ENCODE measurements around the gene ANO3. TPM values are rescaled to one million over a fixed set of nuclear protein-coding genes. Genes with fewer than 3 reads are reported as not detected.

ANO3 gene
- total and polyA plus RNA-seq, 2 of the 4 experiments (the other 2 are of a cell fraction): 0.02 to 0.18 TPM

DNA sequence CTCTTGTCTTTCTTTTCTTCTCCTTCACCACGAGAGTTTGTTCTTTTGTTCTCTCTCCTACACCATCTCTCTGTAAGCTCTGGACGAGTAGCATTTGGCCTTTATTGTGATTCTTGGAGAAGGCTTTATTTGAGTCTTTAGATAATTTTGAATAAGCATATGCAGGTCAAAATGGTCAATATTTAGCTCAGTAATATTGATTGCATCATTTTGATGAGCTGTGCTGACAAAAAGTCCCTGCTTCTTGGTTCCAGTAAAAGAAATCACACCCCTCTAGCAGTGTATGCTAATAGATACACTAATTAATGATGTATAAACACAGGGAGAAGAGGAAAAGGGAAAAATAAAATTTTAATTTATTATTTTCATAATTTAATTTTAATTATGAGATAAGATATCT, 266.0 kb downstream of the ANO3 start:
- CTCF ChIA-PET: no interaction called here
- Histone ChIP-seq H2AK9ac (replicated peaks; ENCODE audit: low read depth, low read length, poor library complexity) (no peak overlapping the region), H4K5ac (ENCODE audit: low read depth, low read length) (no peak overlapping the region), H2AFZ (replicated peaks; ENCODE audit: low read length, poor library complexity) (no peak overlapping the region), H3K56ac (ENCODE audit: extremely low read depth, insufficient read depth, low read length) (no peak overlapping the region), H3K79me1 (ENCODE audit: low read depth in 1 of 2, low read length in 2 of 2) (no peaks in the 10 kb centered on the region), H3K4me1 (ENCODE audit: control insufficient read depth, insufficient read depth, low read length) (no peaks in the 10 kb centered on the region), H4K91ac (ENCODE audit: insufficient read depth, low read depth, low read length) (no peak overlapping the region), H2BK20ac (ENCODE audit: low read depth, low read length) (no peak overlapping the region), H3K9me1 (ENCODE audit: insufficient read depth, low read length) (no peaks in the 10 kb centered on the region), H3K27me3 (ENCODE audit: control insufficient read depth, insufficient read depth, low read length) (no peaks in the 10 kb centered on the region), H3K9me3 (ENCODE audit: control insufficient read depth, insufficient read depth, low read length) (no peaks in the 10 kb centered on the region), H2BK120ac (ENCODE audit: low read depth, low read length) (no peak overlapping the region), H3K4ac (ENCODE audit: low read depth, low read length) (no peak overlapping the region), H3K18ac (ENCODE audit: low read depth, low read length) (no peak overlapping the region), H4K20me1 (ENCODE audit: insufficient read depth, low read length) (no peaks in the 10 kb centered on the region), H2BK5ac (ENCODE audit: low read depth, low read length, poor library complexity, severe bottlenecking) (no peak overlapping the region), H2AK5ac (ENCODE audit: low read depth, low read length) (no peak overlapping the region), H3K23ac (ENCODE audit: low read depth, low read length) (no peak overlapping the region), H3K4me2 (ENCODE audit: low read depth, low read length) (no peak overlapping the region), H3K36me3 (ENCODE audit: control insufficient read depth, insufficient read depth, low read length) (no peaks in the 10 kb centered on the region), H3K27ac (ENCODE audit: insufficient read depth, low read length) (no peak overlapping the region), H3K14ac (replicated peaks; ENCODE audit: low read depth, low read length) (no peak overlapping the region), H3K4me3 (ENCODE audit: insufficient read depth, low read depth, low read length) (no peak overlapping the region), H4K8ac (ENCODE audit: low read depth in 2 of 2, low read length in 2 of 2) (no peak overlapping the region), H3K9ac (ENCODE audit: low read depth, low read length) (no peak overlapping the region), H2BK15ac (ENCODE audit: low read depth, low read length) (no peak overlapping the region)
- intact Hi-C loops (cut with micrococcal nuclease) (no loop called here), in situ Hi-C loops (cut with MboI; ENCODE audit: low sequenced_read_pairs) (no loop called here), dilution Hi-C loops (cut with HindIII; ENCODE audit: low sequenced_read_pairs, unreplicated experiment) (no loop called here)
- WGBS, 2 experiments (ENCODE audit: extremely low coverage in 2 of 2, insufficient read length in 1 of 2): no CpG with 5 or more reads among the region's 2 CpGs
- DNase-seq (no peak), ATAC-seq (ENCODE audit: low read depth) (no peak)
- POLR2A ChIA-PET (ENCODE audit: unreplicated experiment): no interaction called here
- no TSS peak for BruUV-seq (replicated peaks)
- TF ChIP-seq NFE2L2 (IDR thresholded peaks at IDR 0.05; ENCODE audit: low read depth, low read length): no peak
- 0 out of 2 replicates have a peak, but pooled peaks have one; percentile 21 for TF ChIP-seq CEBPB (IDR thresholded peaks at IDR 0.05; ENCODE audit: low read depth, low read length)
